ENCODE measurements around the gene TECPR2. TPM values are rescaled to one million over a fixed set of nuclear protein-coding genes. Genes with fewer than 3 reads are reported as not detected.

TECPR2 gene
- total and polyA plus RNA-seq, 2 of the 13 experiments (the other 11 are each of a cell fraction or from before 2014, with no cell fraction given) = 3.5 to 5.7 TPM

DNA sequence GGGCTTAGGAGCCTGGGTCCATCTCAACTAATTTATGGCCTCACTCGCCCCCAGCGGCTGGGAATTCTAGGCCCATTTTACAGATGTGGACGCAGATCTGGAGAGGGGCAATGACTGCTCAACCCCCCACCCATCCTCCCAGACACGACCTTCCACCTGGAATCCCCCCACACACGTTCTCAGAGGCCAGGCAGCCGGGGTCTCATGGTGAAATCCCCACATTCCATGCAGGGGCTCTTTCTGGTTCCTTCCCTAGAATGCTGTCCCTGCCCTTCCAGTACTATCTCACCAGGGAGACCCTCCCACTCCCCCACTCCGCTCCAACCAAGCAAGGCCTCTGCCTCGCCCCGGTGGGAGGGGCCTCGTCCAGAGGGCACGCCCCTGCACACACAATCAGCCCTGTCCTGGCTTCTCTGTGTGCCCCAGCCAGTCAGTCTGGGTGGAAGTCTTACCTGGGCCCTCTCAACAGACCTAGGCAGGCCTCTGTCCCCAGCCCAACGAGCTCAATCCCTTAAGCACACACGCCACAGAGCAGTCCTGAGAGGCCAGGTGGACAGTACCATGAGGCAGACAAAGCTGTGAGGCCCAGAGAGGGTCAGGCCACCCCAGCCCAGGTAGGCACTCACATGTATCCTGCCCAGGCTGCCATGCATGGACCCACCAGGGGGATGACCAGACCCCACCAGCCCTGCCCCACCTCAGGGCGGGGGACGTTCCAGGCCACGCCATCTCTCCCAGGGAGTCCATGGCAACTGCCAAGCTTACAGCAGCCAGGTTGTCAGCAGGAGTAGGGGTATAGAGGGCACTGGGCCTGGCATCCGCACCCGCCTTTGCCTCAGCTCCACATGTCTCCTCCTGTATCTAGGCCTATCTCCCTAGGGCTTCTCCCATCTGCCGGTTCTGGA, 148.1 kb downstream of the TECPR2 start (continued):
- TF ChIP-seq, protein P1, sequence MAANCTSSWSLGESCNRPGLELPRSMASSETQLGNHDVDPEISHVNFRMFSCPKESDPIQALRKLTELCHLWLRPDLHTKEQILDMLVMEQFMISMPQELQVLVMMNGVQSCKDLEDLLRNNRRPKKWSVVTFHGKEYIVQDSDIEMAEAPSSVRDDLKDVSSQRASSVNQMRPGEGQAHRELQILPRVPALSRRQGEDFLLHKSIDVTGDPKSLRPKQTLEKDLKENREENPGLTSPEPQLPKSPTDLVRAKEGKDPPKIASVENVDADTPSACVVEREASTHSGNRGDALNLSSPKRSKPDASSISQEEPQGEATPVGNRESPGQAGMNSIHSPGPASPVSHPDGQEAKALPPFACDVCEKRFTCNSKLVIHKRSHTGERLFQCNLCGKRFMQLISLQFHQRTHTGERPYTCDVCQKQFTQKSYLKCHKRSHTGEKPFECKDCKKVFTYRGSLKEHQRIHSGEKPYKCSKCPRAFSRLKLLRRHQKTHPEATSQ (CRISPR knock-in tag; IDR thresholded peaks at IDR 0.05; ENCODE audit: borderline replicate concordance) = no peak
- no peak for TF ChIP-seq ZSCAN21 (CRISPR knock-in tag; IDR thresholded peaks at IDR 0.05; ENCODE audit: borderline replicate concordance)
- TF ChIP-seq, protein P2, sequence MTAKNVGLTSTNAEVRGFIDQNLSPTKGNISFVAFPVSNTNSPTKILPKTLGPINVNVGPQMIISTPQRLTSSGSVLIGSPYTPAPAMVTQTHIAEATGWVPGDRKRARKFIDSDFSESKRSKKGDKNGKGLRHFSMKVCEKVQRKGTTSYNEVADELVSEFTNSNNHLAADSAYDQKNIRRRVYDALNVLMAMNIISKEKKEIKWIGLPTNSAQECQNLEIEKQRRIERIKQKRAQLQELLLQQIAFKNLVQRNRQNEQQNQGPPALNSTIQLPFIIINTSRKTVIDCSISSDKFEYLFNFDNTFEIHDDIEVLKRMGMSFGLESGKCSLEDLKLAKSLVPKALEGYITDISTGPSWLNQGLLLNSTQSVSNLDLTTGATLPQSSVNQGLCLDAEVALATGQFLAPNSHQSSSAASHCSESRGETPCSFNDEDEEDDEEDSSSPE (CRISPR knock-in tag; IDR thresholded peaks at IDR 0.05) = no peak
- peak; percentile 45 for TF ChIP-seq HIC2 (CRISPR knock-in tag; IDR thresholded peaks at IDR 0.05; ENCODE audit: low read depth)
- peak; percentile 48 for TF ChIP-seq XRCC5 (optimal IDR thresholded peaks at IDR 0.05; ENCODE audit: low read length)
- no peak for TF ChIP-seq FOXK2 (IDR thresholded peaks at IDR 0.05)
- TF ChIP-seq SP140L (CRISPR knock-in tag; IDR thresholded peaks at IDR 0.05; ENCODE audit: borderline replicate concordance) = no peak
- TF ChIP-seq PRPF4 (IDR thresholded peaks at IDR 0.05; ENCODE audit: low read depth, low read length, poor library complexity, severe bottlenecking) = no peak
- no peak for TF ChIP-seq MBNL3 (CRISPR knock-in tag; conservative IDR thresholded peaks at IDR 0.05)
- TF ChIP-seq FOXP1 (IDR thresholded peaks at IDR 0.05) = no peak
- no peak for TF ChIP-seq FOXP1 (CRISPR knock-in tag; IDR thresholded peaks at IDR 0.05)
- TF ChIP-seq RARA (CRISPR knock-in tag; IDR thresholded peaks at IDR 0.05) = no peak
- TF ChIP-seq CHD4 (IDR thresholded peaks at IDR 0.05; ENCODE audit: borderline replicate concordance, low read length) = peak; percentile 68; the same call in 1 of the 2 replicates
- no peak for TF ChIP-seq THYN1 (CRISPR knock-in tag; IDR thresholded peaks at IDR 0.05; ENCODE audit: borderline replicate concordance, low read depth)
- TF ChIP-seq NFKB2 (CRISPR knock-in tag; IDR thresholded peaks at IDR 0.05; ENCODE audit: borderline replicate concordance) = 0 out of 2 replicates have a peak, but pooled peaks have one; percentile 10
- TF ChIP-seq SIX4 (CRISPR knock-in tag; IDR thresholded peaks at IDR 0.05) = no peak
- TF ChIP-seq SNRNP70 (IDR thresholded peaks at IDR 0.05; ENCODE audit: low read depth, low read length) = no peak
- TF ChIP-seq, protein P3, sequence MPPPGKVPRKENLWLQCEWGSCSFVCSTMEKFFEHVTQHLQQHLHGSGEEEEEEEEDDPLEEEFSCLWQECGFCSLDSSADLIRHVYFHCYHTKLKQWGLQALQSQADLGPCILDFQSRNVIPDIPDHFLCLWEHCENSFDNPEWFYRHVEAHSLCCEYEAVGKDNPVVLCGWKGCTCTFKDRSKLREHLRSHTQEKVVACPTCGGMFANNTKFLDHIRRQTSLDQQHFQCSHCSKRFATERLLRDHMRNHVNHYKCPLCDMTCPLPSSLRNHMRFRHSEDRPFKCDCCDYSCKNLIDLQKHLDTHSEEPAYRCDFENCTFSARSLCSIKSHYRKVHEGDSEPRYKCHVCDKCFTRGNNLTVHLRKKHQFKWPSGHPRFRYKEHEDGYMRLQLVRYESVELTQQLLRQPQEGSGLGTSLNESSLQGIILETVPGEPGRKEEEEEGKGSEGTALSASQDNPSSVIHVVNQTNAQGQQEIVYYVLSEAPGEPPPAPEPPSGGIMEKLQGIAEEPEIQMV (CRISPR knock-in tag; IDR thresholded peaks at IDR 0.05; ENCODE audit: low read depth) = peak; percentile 20; the same call in 1 of the 2 replicates
- TF ChIP-seq ZNF460 (CRISPR knock-in tag; IDR thresholded peaks at IDR 0.05; ENCODE audit: borderline replicate concordance) = no peak
- no peak; the same call in 1 of the 2 replicates for TF ChIP-seq ZNF543 (CRISPR knock-in tag; IDR thresholded peaks at IDR 0.05)
- TF ChIP-seq TBX2 (CRISPR knock-in tag; IDR thresholded peaks at IDR 0.05; ENCODE audit: borderline replicate concordance) = no peak
- TF ChIP-seq ZNF17 (CRISPR knock-in tag; IDR thresholded peaks at IDR 0.05) = no peak
- no peak for TF ChIP-seq GATA4 (IDR thresholded peaks at IDR 0.05; ENCODE audit: borderline replicate concordance, low read depth)
- TF ChIP-seq, protein P4, sequence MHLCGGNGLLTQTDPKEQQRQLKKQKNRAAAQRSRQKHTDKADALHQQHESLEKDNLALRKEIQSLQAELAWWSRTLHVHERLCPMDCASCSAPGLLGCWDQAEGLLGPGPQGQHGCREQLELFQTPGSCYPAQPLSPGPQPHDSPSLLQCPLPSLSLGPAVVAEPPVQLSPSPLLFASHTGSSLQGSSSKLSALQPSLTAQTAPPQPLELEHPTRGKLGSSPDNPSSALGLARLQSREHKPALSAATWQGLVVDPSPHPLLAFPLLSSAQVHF (CRISPR knock-in tag; IDR thresholded peaks at IDR 0.05) = no peak
